Testis (tissue), 2 donors: ENCODE results near the gene SHROOM2.

Experiments used
- POLR2A ChIP-seq: fragments of 450-650 bp; IDR thresholded peaks from one replicate; pipeline ENCODE4 v1.6.1; 2017; ENCODE audit warnings: antibody characterized with exemption, mild to moderate bottlenecking, moderate library complexity
- TF ChIP-seq, protein P1 (sequence below), 3 experiments: fragments of 450-650 bp in 2 of 3; fragments of 200-600 bp in 1 of 3; sonication (generic) in 1 of 3; IDR thresholded peaks; one replicate each; pipeline ENCODE4 v1.5.1; 2016 to 2019; ENCODE audit warnings: antibody characterized with exemption in 3 of 3, mild to moderate bottlenecking in 2 of 3, moderate library complexity in 1 of 3

- TF ChIP-seq, protein P1, sequence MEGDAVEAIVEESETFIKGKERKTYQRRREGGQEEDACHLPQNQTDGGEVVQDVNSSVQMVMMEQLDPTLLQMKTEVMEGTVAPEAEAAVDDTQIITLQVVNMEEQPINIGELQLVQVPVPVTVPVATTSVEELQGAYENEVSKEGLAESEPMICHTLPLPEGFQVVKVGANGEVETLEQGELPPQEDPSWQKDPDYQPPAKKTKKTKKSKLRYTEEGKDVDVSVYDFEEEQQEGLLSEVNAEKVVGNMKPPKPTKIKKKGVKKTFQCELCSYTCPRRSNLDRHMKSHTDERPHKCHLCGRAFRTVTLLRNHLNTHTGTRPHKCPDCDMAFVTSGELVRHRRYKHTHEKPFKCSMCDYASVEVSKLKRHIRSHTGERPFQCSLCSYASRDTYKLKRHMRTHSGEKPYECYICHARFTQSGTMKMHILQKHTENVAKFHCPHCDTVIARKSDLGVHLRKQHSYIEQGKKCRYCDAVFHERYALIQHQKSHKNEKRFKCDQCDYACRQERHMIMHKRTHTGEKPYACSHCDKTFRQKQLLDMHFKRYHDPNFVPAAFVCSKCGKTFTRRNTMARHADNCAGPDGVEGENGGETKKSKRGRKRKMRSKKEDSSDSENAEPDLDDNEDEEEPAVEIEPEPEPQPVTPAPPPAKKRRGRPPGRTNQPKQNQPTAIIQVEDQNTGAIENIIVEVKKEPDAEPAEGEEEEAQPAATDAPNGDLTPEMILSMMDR (IDR thresholded peaks at IDR 0.05): no peak
- no peak for TF ChIP-seq POLR2A
These were observed 77.8 kb downstream of the SHROOM2 start for GRCh38 chrX:9864011-9864410.
